Ovary (tissue), 3 donors: ENCODE measurements around the gene BDP1.

ENCODE experiments used
- CTCF ChIP-seq, 3 donors: fragments of 450-650 bp in 2 of 3; fragments of 200-600 bp in 1 of 3; IDR thresholded peaks; one replicate each; pipeline versions ENCODE4 v1.5.1 to v1.8.0; 2016 to 2022; ENCODE audit warnings: antibody characterized with exemption in 3 of 3, mild to moderate bottlenecking in 1 of 3
- POLR2A ChIP-seq: fragments of 450-650 bp; IDR thresholded peaks from one replicate; pipeline ENCODE4 v1.6.1; 2017; ENCODE audit warnings: antibody characterized with exemption, mild to moderate bottlenecking, moderate library complexity
- donor health status: DM: no; HTN: no; CAD: no.

- no peak for TF ChIP-seq POLR2A
- no peak for TF ChIP-seq CTCF (IDR thresholded peaks at IDR 0.05)
Measured at GRCh38 chr5:71529682-71530081, 74.2 kb downstream of the BDP1 start.
